Heart left ventricle (tissue), 13 donors: Measurements from ENCODE around the gene TET1.
"Not testable (repeated sequence)": the region's sequence is repeated elsewhere in the genome, so short reads cannot be mapped to it uniquely, and the experiment has no call there.

Source experiments
- CTCF ChIP-seq, 12 donors: fragments of 200-600 bp; sonication (generic) in 4 of 12; IDR thresholded peaks; one replicate each; pipeline versions ENCODE4 v1.5.0 to v1.8.0; 2018 to 2022; ENCODE audit warnings: antibody characterized with exemption in 12 of 12, mild to moderate bottlenecking in 5 of 12
- POLR2A ChIP-seq, 2 donors: fragments of 450-650 bp; IDR thresholded peaks; one replicate each; pipeline ENCODE4 v1.6.1; 2017; ENCODE audit warnings: antibody characterized with exemption in 2 of 2, mild to moderate bottlenecking in 2 of 2, moderate library complexity in 2 of 2
- donor health status: ischemic (EF 13 %, LVEDD 7.1; RV severe dilation, severe dysfunction).
- donor health status: DM: no; HTN: yes; CAD: no.
- donor health status: DM: no; HTN: no; CAD: no.
- donor health status: ischemic (EF 25% LVEDD 6.9; RV normal size, moderate dysfunction).
- donor health status: ischemic (EF 25% LVEDD 5.7; RV mildly dilated, moderate dysfunction).
- donor health status: ischemic (EF 35%, LVEDD 5.7; RV mildly dilated, moderate dysfunction).
- donor health status: nonischemic (EF 11% LVEDD 7.7; RV severe dilation, severe dysfunction).
- donor health status: DM: yes; HTN: yes; CAD: no.
- donor health status: PGD.
- donor health status: ischemic (EF 29% LVEDD 5.4; RV normal size, mild dysfunction).
- donor health status: nonischemic (EF 23%, LVEDD 6.1; RV moderate dilation, normal function).

DNA sequence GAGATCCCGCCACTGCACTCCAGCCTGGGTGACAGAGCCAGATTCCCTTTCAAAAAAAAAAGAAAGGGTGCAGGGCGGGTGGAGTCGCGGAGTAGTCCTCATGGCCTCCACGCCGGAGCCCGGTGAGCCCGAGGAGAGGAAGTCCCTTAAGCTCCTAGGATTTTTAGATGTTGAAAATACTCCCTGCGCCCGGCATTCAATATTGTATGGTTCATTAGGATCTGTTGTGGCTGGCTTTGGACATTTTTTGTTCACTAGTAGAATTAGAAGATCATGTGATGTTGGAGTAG lies 72.1 kb downstream of the TET1 start:
- not testable (repeated sequence) for TF ChIP-seq CTCF, POLR2A (IDR thresholded peaks at IDR 0.05)
